Activated CD4-positive, alpha-beta T cell treated with anti-CD3 and anti-CD28 coated beads, Interleukin-2, amount 50 U/mL, for 1 hour (primary cell): ENCODE data around the gene HDDC3.

Source experiments
- DNase-seq: peaks from one replicate; pipeline ENCODE4 v3.0.0-alpha.2; 2020

HDDC3 gene

GRCh38 chr15:90889736-90890456 is 42.5 kb downstream of the HDDC3 start:
- no peak for DNase-seq

GRCh38 chr15:90889313-90889730 is 43.0 kb downstream of the HDDC3 start:
- DNase-seq: no peak

GRCh38 chr15:90887037-90887481 is 45.3 kb downstream of the HDDC3 start:
- DNase-seq: no peak

DNA sequence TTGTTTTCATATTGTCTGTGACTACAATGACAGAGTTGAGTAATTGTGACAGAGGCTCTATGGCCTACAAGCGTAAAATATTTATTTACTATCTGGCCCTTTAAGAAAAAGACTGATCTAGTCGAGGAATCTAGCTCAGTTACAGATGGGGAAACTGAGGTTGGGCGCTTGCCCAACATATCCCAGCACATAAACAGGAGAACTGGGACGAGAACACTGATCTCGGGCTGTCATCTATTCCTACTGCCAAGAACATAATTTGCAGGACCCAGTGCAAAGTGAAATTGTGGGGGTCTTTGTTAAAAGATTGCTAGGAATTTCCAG is 46.1 kb downstream of the HDDC3 start:
- no peak for DNase-seq

DNA sequence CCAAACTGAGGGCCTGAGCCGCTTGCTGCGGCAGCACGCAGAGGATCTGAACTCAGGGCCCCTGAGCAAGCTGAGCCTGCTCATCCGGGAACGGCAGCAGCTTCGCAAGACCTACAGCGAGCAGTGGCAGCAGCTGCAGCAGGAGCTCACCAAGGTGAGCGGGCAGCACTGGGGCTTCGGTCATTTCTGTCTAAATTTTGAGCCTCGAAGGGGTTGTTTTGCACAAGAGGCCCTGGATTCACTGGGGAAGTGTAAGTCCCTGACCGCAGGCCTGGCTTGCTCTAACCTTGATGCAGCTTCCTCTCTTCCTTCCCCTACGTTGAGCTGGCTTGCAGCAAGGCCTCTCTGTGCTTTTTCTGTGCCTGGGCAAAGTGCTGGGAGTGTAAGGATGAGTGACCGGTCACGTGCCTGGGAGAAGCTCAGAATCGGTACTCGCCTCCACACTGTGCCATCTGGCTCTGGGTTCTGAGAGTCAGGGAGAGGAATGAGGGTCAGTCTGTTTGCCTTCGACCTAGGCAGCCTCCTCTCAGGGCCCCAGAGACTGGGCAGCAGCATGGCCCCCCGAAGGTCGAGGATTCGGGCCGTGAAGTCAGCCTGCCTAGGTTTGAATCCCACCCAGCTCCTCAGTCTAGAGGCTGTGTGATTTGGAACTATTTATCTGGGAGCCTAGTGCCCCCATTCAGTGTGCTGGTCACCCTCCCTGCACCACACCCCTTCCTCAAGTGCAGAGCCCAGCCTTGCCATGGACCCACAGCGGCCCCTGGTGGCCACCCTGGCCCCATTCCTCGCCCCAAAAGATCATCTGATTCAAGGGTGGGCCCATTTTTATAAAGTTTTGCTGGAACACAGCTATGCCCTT is 46.7 kb downstream of the HDDC3 start:
- peak; percentile 81 for DNase-seq

- DNase-seq: no peak
Measured at GRCh38 chr15:90884719-90885431, 47.5 kb downstream of the HDDC3 start.

DNA sequence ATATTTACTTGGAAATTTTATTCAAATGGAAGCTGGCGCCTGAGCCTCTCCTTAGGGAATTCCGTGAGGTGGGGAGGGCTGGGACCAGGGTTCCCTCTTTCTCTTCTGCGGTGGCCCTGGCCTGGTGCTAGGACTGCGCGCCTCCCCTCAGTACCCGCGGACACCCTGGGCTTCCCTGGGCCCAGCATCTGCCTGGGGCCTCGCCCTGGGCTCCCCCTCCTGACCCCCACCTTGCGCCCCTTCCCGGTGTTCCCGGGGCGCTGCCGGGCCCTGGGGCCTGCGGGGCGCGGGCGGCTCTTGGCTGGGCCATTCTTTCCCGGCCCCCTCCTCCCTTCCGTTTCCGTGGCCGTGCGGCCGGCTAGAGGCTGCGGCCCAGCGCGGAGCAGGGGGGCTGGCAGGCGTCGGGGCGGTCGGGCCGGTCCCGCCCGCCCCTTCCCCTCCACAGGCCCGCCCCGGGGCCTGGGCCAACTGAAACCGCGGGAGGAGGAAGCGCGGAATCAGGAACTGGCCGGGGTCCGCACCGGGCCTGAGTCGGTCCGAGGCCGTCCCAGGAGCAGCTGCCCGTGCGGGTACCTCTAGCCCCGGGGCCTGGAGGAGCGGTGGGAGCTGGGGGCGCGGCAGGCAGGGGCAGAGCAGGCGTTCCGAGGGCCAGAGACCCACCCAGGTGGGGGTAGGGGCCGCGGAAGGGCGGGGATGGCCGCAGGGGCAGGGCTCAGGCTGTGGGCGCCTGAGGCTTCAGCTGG is 48.2 kb downstream of the HDDC3 start, which contains the start of gene FES:
Gene FES (plus strand): TSS at position 529 of the 743 bp plus-strand sequence. CDS start 542 bp downstream, outside the sequence.
- DNase-seq: no peak

GRCh38 chr15:90883526-90883975 is 48.8 kb downstream of the HDDC3 start:
- DNase-seq: no peak

DNA sequence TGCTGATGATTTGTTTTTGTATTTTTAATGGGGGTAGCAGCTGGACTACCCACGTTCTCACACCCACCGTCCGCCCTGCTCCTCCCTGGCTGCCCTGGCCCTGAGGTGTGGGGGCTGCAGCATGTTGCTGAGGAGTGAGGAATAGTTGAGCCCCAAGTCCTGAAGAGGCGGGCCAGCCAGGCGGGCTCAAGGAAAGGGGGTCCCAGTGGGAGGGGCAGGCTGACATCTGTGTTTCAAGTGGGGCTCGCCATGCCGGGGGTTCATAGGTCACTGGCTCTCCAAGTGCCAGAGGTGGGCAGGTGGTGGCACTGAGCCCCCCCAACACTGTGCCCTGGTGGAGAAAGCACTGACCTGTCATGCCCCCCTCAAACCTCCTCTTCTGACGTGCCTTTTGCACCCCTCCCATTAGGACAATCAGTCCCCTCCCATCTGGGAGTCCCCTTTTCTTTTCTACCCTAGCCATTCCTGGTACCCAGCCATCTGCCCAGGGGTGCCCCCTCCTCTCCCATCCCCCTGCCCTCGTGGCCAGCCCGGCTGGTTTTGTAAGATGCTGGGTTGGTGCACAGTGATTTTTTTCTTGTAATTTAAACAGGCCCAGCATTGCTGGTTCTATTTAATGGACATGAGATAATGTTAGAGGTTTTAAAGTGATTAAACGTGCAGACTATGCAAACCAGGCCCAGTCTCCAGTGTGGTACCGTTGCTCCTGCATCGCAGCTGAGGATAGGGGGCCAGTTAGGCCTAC is 49.4 kb downstream of the HDDC3 start:
- DNase-seq: no peak

- DNase-seq: no peak
Measured at GRCh38 chr15:90881978-90882721, 50.2 kb downstream of the HDDC3 start.

DNA sequence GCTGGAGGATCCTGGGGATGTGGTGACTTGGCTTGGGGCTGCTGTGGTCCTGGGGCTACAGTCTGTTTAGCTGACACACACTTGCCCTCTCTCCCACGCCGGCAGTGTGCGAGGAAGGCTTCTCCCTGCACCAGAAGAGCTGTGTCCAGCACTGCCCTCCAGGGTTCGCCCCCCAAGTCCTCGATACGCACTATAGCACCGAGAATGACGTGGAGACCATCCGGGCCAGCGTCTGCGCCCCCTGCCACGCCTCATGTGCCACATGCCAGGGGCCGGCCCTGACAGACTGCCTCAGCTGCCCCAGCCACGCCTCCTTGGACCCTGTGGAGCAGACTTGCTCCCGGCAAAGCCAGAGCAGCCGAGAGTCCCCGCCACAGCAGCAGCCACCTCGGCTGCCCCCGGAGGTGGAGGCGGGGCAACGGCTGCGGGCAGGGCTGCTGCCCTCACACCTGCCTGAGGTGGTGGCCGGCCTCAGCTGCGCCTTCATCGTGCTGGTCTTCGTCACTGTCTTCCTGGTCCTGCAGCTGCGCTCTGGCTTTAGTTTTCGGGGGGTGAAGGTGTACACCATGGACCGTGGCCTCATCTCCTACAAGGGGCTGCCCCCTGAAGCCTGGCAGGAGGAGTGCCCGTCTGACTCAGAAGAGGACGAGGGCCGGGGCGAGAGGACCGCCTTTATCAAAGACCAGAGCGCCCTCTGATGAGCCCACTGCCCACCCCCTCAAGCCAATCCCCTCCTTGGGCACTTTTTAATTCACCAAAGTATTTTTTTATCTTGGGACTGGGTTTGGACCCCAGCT is 51.0 kb downstream of the HDDC3 start:
- DNase-seq: no peak

DNA sequence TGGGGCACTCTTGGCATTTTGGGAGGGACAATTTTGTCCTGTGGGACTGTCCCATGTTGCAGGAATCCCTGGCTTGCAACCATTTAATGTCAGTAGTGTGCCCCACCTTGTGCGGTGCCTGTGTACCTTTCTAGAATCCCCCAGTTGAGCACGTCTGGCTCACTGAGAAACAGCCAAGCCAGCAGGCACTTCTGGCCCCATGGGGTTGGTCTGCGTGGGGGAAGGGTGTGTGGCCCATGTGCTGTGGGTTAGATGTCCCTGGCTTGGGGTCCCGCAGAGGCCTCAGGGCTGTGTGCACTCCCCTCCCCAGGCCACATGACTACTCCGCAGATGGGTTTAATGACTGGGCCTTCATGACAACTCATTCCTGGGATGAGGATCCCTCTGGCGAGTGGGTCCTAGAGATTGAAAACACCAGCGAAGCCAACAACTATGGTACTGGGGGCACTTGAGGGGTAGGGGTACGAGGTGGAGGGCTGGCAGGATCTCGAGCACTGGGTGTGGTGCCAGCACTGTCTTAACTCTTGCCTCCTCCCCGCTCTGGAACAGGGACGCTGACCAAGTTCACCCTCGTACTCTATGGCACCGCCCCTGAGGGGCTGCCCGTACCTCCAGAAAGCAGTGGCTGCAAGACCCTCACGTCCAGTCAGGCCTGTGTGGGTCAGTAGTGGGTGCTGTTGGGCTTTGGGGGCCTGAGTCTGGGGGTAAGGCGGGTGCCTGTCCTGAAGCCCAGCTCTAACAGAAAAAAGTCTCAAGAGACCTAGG is 51.8 kb downstream of the HDDC3 start:
- no peak for DNase-seq
